ENCODE data around the gene GPR17.

Gene GPR17

GRCh38 chr2:127630096-127630863, 15.7 kb upstream of the GPR17 start:
- no peak for DNase-seq

GRCh38 chr2:127630864-127631540, 15.0 kb upstream of the GPR17 start:
- DNase-seq = no peak

GRCh38 chr2:127631541-127631996, 14.4 kb upstream of the GPR17 start:
- no peak for DNase-seq

GRCh38 chr2:127631997-127632581, 13.9 kb upstream of the GPR17 start:
- DNase-seq = no peak

- DNase-seq = no peak
Observed at GRCh38 chr2:127632592-127633489, 13.1 kb upstream of the GPR17 start.

GRCh38 chr2:127633556-127634065, 12.3 kb upstream of the GPR17 start:
- no peak for DNase-seq

- DNase-seq = peak in 1 of 2 experiments; percentile 21
Observed at GRCh38 chr2:127634066-127634617, 11.8 kb upstream of the GPR17 start.

- no peak for DNase-seq
Observed at GRCh38 chr2:127634626-127635379, 11.2 kb upstream of the GPR17 start.

GRCh38 chr2:127635380-127636237, 10.3 kb upstream of the GPR17 start:
- DNase-seq = no peak

GRCh38 chr2:127636248-127637235, 9.4 kb upstream of the GPR17 start:
- no peak for DNase-seq

GRCh38 chr2:127637236-127637630, 8.7 kb upstream of the GPR17 start:
- no peak for DNase-seq

GRCh38 chr2:127637725-127638252, 8.2 kb upstream of the GPR17 start:
- no peak for DNase-seq

GRCh38 chr2:127638361-127639110, 7.4 kb upstream of the GPR17 start:
- no peak for DNase-seq

GRCh38 chr2:127639111-127639474, 6.9 kb upstream of the GPR17 start:
- no peak for DNase-seq

GRCh38 chr2:127640082-127641072, 5.6 kb upstream of the GPR17 start:
- no peak for DNase-seq

- no peak for DNase-seq
Observed at GRCh38 chr2:127641133-127641532, 4.8 kb upstream of the GPR17 start.
